KOPT-K1 (cell line): ENCODE data around the gene FBRS.

ENCODE experiments used
- H3K27ac ChIP-seq: fragments of 200-600 bp; sonication (generic); 2 replicates; pipeline ENCODE4 v1.5.1; 2016; ENCODE audit warnings: antibody characterized with exemption, mild to moderate bottlenecking, low read depth, low read length; ENCODE audit not compliant: poor library complexity, severe bottlenecking
- H3K36me3 ChIP-seq: fragments of 200-600 bp; sonication (generic); 2 replicates; pipeline ENCODE4 v1.5.1; 2017; ENCODE audit warnings: antibody characterized with exemption, mild to moderate bottlenecking, low read length, moderate library complexity; ENCODE audit not compliant: insufficient read depth
- H3K9me3 ChIP-seq: fragments of 200-600 bp; sonication (generic); 2 replicates; pipeline ENCODE4 v1.5.1; 2017; ENCODE audit warnings: antibody characterized with exemption, low read length, mild to moderate bottlenecking; ENCODE audit not compliant: insufficient read depth, poor library complexity, severe bottlenecking

The FBRS gene

DNA sequence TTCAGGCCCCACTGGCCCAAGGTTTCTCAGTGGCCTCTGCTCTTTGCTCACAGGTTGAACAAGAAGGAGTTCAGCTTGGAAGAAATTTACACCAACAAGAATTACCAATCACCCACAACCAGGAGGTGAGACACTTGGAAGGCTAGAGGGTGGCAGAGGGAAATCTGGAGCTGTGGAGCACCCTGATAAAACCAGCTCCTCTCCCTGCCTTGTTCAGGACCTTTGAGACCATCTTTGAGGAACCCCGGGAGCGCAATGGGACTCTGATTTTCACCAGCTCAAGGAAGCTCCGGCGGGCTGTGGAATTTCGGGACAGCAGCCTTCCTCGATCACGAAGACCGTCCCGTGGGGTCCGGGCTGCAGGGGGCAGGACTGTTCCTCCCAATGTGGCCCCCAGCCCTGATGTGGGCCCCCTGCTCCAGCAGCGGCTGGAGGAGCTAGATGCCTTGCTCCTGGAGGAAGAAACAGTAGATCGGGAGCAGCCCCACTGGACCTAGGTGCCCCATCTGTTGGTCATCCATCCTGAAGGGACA lies 2.4 kb upstream of the FBRS start:
- H3K36me3 ChIP-seq = peaks cover 52% of the 10 kb centered on the region
- no peaks in the 10 kb centered on the region for H3K9me3 ChIP-seq
- no peak overlapping the region for H3K27ac ChIP-seq

DNA sequence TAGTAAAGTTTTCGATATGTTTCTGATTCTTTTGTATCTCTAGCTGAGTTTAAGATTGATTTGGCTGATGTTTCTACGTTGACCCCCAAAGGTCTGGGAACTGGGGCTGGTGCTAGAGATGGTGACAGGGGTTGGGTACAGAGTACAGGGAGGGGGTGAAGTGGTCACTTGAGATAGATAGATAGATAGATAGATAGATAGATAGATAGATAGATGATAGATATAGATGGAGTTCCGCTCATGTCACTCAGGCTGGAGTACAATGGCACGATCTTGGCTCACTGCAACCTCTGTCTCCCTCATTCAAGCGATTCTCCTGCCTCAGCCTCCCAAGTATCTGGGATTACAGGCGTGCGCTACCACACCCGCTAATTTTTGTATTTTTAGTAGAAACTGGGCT lies 1.8 kb upstream of the FBRS start:
- no peaks in the 10 kb centered on the region for H3K9me3 ChIP-seq
- no peak overlapping the region for H3K27ac ChIP-seq
- peaks cover 57% of the 10 kb centered on the region for H3K36me3 ChIP-seq

DNA sequence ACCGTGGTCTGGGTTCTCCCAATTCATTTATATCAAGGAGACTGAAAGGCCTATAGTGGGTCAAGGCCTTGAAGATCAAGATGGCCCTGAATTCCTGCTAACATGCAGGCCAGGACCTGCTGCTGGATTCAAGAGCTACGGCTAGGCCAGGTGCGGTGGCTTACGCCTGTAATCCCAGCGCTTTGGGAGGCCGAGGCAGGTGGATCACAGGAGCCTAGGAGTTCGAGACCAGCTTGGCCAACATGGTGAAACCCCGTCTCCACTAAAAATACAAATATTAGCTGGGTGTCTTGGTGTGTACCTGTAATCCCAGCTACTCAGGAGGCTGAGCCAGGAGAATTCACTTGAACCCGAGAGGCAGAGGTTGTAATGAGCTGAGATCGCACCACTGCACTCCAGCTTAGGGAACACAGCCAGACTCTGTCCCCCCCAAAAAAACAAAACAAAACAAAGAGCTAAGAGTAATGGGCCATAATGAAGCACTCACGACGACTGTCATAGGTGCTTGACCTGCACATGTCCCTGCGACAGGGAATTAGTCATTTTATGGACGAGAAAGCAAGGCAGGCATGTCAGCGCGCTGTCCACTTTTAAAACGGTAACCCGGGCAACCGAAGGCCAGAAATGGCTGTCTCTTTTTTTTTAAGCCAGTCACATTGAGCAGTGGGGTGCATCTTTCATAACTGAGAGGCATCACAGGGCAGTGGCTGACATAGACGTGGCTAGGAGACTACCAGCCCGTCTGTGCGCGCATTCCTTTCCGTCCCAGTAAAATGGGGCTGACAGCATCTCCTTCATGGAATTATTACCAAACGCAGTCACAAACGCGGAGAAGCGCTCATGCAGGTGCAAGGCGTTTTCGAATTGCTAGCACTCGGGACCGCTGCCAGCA lies 1.0 kb upstream of the FBRS start:
- Histone ChIP-seq H3K27ac (peak overlapping the region; percentile 95), H3K9me3 (no peaks in the 10 kb centered on the region), H3K36me3 (peaks cover 62% of the 10 kb centered on the region)

- H3K36me3 ChIP-seq = peaks cover 62% of the 10 kb centered on the region
- H3K9me3 ChIP-seq = no peaks in the 10 kb centered on the region
- peak overlapping the region; percentile 95 for H3K27ac ChIP-seq
Measured at GRCh38 chr16:30658731-30659506, 688 bp downstream of the FBRS start.

GRCh38 chr16:30659507-30660423 lies 1.5 kb downstream of the FBRS start:
- Histone ChIP-seq H3K27ac (peak overlapping the region; percentile 95), H3K36me3 (peaks cover 61% of the 10 kb centered on the region), H3K9me3 (no peaks in the 10 kb centered on the region)

DNA sequence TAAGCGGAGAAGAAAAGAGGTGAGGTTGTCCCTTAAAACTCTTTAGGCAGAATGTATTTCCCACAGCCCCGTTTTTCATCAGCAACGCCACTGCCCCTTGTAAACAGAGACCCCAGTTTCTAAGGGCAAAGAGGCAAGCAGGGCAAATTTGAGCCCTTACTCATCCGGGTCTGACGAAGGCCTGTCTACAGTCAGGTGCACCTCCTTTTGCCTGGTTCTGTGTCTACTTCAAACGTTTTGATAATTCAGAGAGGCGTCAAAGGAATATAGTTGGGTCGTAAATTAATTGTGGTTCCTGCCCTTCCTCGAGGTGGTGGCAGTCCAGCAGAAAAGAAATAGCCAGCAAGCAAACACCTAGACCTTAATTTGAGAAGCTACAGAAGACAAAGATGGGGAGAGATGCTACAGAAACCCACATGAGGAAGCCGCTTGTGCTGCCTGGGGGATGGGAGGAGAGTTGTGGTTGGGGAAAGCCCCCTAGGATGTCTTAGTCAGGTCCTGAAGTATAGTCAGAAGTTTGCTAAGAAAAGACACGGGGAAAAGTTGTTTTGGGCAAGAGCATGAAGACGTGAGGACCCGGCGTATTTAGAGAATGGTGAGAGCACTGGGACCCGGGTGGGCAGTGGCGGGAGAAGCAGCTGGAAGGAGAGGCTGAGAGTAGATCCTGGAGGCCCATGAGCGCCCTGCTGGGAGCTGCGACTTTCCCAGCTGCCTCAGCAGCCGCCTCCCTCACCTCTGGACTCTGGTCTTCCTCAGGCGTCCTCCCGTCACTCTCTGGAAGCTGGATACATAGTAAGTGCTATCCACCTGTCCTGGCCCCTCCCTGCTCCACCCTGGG lies 2.4 kb downstream of the FBRS start:
- peak overlapping the region; percentile 95 for H3K27ac ChIP-seq
- no peaks in the 10 kb centered on the region for H3K9me3 ChIP-seq
- H3K36me3 ChIP-seq = peaks cover 61% of the 10 kb centered on the region

DNA sequence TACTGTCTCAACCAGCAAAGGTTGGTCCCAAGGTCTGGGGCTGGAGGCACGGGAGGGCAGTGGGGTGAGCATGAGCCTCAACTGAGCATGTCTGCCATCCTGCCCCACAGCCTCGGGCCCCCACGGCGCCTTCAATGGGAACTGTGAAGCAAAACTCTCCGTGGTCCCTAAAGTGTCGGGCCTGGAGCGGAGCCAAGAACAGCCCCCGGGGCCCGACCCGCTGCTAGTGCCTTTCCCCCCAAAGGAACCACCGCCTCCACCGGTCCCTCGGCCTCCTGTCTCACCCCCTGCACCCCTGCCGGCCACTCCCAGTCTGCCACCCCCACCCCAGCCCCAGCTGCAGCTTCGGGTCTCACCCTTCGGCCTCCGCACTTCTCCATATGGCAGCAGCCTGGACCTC lies 4.2 kb downstream of the FBRS start:
- H3K27ac ChIP-seq = no peak overlapping the region
- H3K9me3 ChIP-seq = no peaks in the 10 kb centered on the region
- H3K36me3 ChIP-seq = peaks cover 64% of the 10 kb centered on the region

- Histone ChIP-seq H3K9me3 (no peaks in the 10 kb centered on the region), H3K27ac (no peak overlapping the region), H3K36me3 (peaks cover 70% of the 10 kb centered on the region)
Measured at GRCh38 chr16:30663038-30663437, 4.8 kb downstream of the FBRS start.

DNA sequence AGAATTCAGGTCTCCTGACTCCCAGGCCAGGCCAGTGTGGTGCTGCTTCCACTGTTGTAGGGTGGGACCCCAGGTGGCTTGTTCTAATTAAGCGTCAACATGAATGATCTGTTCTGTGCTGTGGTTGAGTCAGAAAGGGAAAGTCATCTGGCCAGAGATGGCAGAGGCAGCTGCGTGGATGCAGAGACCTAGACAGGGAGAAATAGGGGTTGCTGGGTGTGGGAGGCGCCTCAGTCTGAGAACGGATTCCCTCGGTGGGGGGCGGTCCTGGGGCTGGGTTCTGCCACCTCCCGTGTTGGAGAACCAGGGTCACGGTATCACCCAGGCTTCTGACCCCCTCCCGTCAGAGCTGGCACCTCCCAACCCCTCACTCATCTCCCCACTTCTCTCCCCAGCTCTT lies 5.6 kb downstream of the FBRS start:
- Histone ChIP-seq H3K9me3 (no peaks in the 10 kb centered on the region), H3K36me3 (peaks cover 78% of the 10 kb centered on the region), H3K27ac (no peak overlapping the region)

GRCh38 chr16:30664616-30665109 lies 6.4 kb downstream of the FBRS start:
- Histone ChIP-seq H3K9me3 (no peaks in the 10 kb centered on the region), H3K27ac (no peak overlapping the region), H3K36me3 (peaks cover 86% of the 10 kb centered on the region)

GRCh38 chr16:30665155-30665829 lies 7.1 kb downstream of the FBRS start:
- H3K27ac ChIP-seq = no peak overlapping the region
- H3K9me3 ChIP-seq = no peaks in the 10 kb centered on the region
- peaks cover 93% of the 10 kb centered on the region for H3K36me3 ChIP-seq

DNA sequence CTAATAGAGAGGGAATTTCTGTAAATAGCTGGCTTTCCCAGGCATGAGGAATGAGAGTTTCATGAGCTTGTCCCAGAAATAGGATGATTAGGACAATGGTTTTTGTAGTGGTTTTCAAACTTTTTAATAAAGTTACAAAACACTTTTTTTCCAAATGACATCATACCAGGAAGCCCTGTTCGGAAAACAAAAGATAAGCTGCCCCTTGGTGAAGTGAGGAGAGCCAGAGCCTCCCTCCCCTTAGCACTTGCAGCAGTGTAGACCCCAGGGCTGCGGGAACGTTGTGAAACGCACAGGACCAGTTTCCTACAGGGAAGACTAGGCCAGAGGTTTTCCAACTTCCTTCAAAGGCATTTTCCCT lies 7.6 kb downstream of the FBRS start:
- H3K9me3 ChIP-seq = no peaks in the 10 kb centered on the region
- H3K27ac ChIP-seq = no peak overlapping the region
- H3K36me3 ChIP-seq = peaks cover 98% of the 10 kb centered on the region

DNA sequence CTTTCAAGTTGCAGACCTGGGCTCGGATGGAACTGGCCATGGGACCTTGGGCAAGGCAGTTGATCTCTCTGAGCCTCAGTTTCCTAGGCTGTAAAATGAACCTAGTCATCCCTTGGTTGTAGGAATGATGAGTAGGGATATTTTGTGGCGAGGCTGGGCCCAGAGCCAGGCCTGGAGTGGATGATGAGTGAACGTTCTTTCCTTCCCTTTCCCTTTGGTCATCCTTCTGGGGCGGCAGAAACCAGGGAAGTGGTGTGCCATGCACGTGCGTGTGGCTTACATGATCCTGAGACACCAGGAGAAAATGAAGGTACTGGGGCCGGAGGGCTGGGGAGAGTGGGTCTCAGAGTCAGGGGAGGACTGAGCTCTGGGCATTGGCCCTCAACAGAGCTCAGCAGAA lies 8.4 kb downstream of the FBRS start:
- Histone ChIP-seq H3K36me3 (peaks cover 95% of the 10 kb centered on the region), H3K27ac (no peak overlapping the region), H3K9me3 (no peaks in the 10 kb centered on the region)
